GM23248 (cell line): ENCODE results near the gene DMTF1. TPM values are rescaled to one million over a fixed set of nuclear protein-coding genes. Genes with fewer than 3 reads are reported as not detected.
"Not testable (repeated sequence)": the region's sequence is repeated elsewhere in the genome, so short reads cannot be mapped to it uniquely, and the experiment has no call there.

Experiments
- DNase-seq: peaks from one replicate; pipeline ENCODE4 v3.0.0-alpha.2; 2015
- H2AFZ ChIP-seq: fragments of 200-600 bp; sonication (generic); 2 replicates; pipeline ENCODE4 v1.6.1; 2016; ENCODE audit warnings: antibody characterized with exemption
- H3F3A ChIP-seq: fragments of 200-600 bp; sonication (generic); 2 replicates; pipeline ENCODE4 v1.6.1; 2016; ENCODE audit warnings: mild to moderate bottlenecking, antibody characterized with exemption, mixed run types; ENCODE audit not compliant: insufficient read depth
- H3K27ac ChIP-seq: fragments of 200-600 bp; sonication (generic); 2 replicates; pipeline ENCODE4 v1.5.1; 2016; ENCODE audit warnings: mild to moderate bottlenecking
- H3K27me3 ChIP-seq: fragments of 200-600 bp; sonication (generic); replicated peaks from 2 replicates; pipeline ENCODE4 v1.6.1; 2016; ENCODE audit warnings: mild to moderate bottlenecking; ENCODE audit not compliant: insufficient read depth
- H3K36me3 ChIP-seq: fragments of 200-600 bp; sonication (generic); 2 replicates; pipeline ENCODE4 v1.6.1; 2016; ENCODE audit warnings: low read depth, mild to moderate bottlenecking
- H3K4me1 ChIP-seq: fragments of 200-600 bp; sonication (generic); 2 replicates; pipeline ENCODE4 v1.6.1; 2016; ENCODE audit warnings: mild to moderate bottlenecking; ENCODE audit not compliant: insufficient read depth
- H3K4me2 ChIP-seq: fragments of 200-600 bp; sonication (generic); one replicate; pipeline ENCODE4 v1.6.1; 2016; ENCODE audit warnings: mild to moderate bottlenecking; ENCODE audit not compliant: unreplicated experiment
- H3K4me3 ChIP-seq: fragments of 200-600 bp; sonication (generic); 2 replicates; pipeline ENCODE4 v1.5.1; 2016; ENCODE audit warnings: mild to moderate bottlenecking
- H3K79me2 ChIP-seq: fragments of 200-600 bp; sonication (generic); 2 replicates; pipeline ENCODE4 v1.6.1; 2016; ENCODE audit warnings: mild to moderate bottlenecking; ENCODE audit not compliant: insufficient read depth
- H3K9ac ChIP-seq: fragments of 200-600 bp; sonication (generic); 2 replicates; pipeline ENCODE4 v1.6.1; 2016; ENCODE audit warnings: mild to moderate bottlenecking
- H3K9me2 ChIP-seq: fragments of 200-600 bp; sonication (generic); 2 replicates; pipeline ENCODE4 v1.6.1; 2016; ENCODE audit warnings: mixed run types, mild to moderate bottlenecking, moderate library complexity; ENCODE audit not compliant: insufficient read depth
- H3K9me3 ChIP-seq: fragments of 200-600 bp; sonication (generic); one replicate; pipeline ENCODE4 v1.6.1; 2017; ENCODE audit warnings: low read depth
- H4K20me1 ChIP-seq: fragments of 200-600 bp; sonication (generic); 2 replicates; pipeline ENCODE4 v1.6.0; 2016; ENCODE audit not compliant: insufficient read depth
- EZH2 ChIP-seq: fragments of 200-600 bp; sonication (generic); IDR thresholded peaks from 2 replicates; pipeline ENCODE4 v1.6.1; 2018; ENCODE audit warnings: antibody characterized with exemption, mild to moderate bottlenecking; ENCODE audit not compliant: insufficient read depth, poor library complexity, severe bottlenecking
- EZH2phosphoT487 ChIP-seq: fragments of 200-600 bp; sonication (generic); IDR thresholded peaks from 2 replicates; pipeline ENCODE4 v1.6.1; 2018; ENCODE audit warnings: antibody characterized with exemption, moderate library complexity, mild to moderate bottlenecking, low read depth; ENCODE audit not compliant: insufficient read depth
- WGBS, 2 experiments: methylation state at CpG; one replicate each; pipeline ENCODE4 v1.1.6; 2015 to 2017; ENCODE audit warnings: low lambda C conversion rate in 2 of 2, low coverage in 1 of 2; ENCODE audit errors: missing lambda C conversion rate in 2 of 2; 5-methylcytosine and 5-hydroxymethylcytosine counted together
- in situ Hi-C: fragments of 300-500 bp; cut with MboI; formaldehyde crosslinking; loops from 2 replicates; pipeline ENCODE4 v1.15.0; 2020
- polyA plus RNA-seq: library from polyadenylated mRNA; unstranded; fragments of >200 nt; fragmentation: Nextera tagmentation; extraction: Ambion mirVana; gene quantifications from 2 replicates; pipeline ENCODE4 v1.2.1, GENCODE V29; 2016
- total RNA-seq: library from RNA; depleted of rRNA; stranded (reverse); fragments of >200 nt; shearing (Covaris generic); gene quantifications from 2 replicates; pipeline ENCODE4 v1.2.3, GENCODE V29; 2014

DMTF1 gene
- total and polyA plus RNA-seq, 2 experiments from 2014 or later: 28.4 to 28.6 TPM

DNA sequence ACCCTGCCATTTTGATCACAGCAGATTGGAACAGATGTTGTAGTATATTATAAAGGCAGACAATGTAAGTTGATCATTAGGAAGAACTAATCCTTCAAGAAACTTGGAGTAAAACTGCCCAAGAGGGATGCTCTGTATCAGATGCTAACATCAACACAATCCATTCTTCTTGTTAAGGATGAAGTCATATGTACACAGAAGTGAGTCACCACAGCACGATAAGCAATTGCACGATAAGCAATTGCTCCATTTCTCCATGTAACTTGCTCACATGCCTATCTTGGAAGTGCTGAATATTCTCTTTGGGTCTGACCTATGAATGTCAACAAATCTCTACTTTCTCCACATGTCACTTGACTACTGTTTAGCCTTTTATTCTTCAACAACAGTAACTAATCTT is 41.5 kb upstream of the DMTF1 start:
- Histone ChIP-seq H3K9me3 (no peaks in the 10 kb centered on the region), H3K9me2 (no peaks in the 10 kb centered on the region), H3K27ac (no peak overlapping the region), H3F3A (no peaks in the 10 kb centered on the region), H3K79me2 (no peaks in the 10 kb centered on the region), H3K36me3 (no peaks in the 10 kb centered on the region), H3K4me2 (no peak overlapping the region), H3K4me3 (no peak overlapping the region), H4K20me1 (no peaks in the 10 kb centered on the region), H3K9ac (no peak overlapping the region), H3K4me1 (no peaks in the 10 kb centered on the region), H2AFZ (no peak overlapping the region), H3K27me3 (no peaks in the 10 kb centered on the region)
- in situ Hi-C loops: no loop called here
- DNase-seq: peak; percentile 62
- TF ChIP-seq EZH2 (no peak), EZH2phosphoT487 (no peak)
- WGBS, 2 experiments: 0 to 5% methylated on average over 2 of the region's 2 CpGs

DNA sequence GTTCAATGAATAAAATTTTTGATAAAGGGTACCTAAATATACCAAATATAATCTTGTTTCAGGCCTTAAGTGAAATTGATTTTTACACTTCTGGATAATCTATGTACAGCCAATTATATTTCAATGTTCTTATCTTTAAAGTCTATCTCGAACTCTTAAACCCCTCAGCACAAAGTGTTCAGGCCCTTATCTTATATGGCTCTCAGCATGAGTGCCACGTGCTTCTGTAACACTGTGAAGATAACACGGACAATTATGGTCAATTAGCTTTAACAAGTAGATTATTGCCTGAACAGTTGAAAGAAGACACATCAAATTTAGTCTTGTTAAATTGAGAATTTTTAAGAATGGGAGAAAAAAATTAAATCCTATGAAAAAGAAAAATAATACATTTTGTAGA is 40.4 kb upstream of the DMTF1 start:
- H2AFZ ChIP-seq: no peak overlapping the region
- no peaks in the 10 kb centered on the region for H4K20me1 ChIP-seq
- H3K9ac ChIP-seq: no peak overlapping the region
- H3K79me2 ChIP-seq: no peaks in the 10 kb centered on the region
- no peaks in the 10 kb centered on the region for H3F3A ChIP-seq
- no peak overlapping the region for H3K4me2 ChIP-seq
- no peak overlapping the region for H3K27ac ChIP-seq
- H3K9me3 ChIP-seq: no peaks in the 10 kb centered on the region
- H3K4me1 ChIP-seq: no peaks in the 10 kb centered on the region
- no peak for DNase-seq
- in situ Hi-C loops: no loop called here
- H3K36me3 ChIP-seq: no peaks in the 10 kb centered on the region
- no peaks in the 10 kb centered on the region for H3K27me3 ChIP-seq
- no peak overlapping the region for H3K4me3 ChIP-seq
- 45 to 57% methylated on average over 3 of the region's 3 CpGs for WGBS, 2 experiments
- H3K9me2 ChIP-seq: no peaks in the 10 kb centered on the region
- no peak for TF ChIP-seq EZH2phosphoT487
- no peak for TF ChIP-seq EZH2

DNA sequence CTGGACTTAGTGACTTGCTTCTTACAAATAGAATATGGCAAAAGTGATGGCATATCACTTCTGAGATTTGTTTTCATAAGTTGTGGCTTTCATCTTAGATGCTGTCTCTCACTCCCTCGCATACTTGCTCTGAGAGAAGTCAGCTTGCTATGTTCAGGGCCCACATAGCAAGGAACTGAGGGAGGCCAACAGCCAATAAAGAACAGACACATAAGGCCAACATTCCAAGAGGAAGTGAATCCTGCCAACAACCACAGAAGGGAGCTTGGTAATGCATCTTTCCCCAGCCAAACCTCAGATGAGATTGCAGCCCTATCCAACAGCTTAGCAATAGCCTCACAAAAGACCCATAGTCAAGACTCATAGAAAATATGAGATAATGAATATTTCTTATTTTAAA is 39.2 kb upstream of the DMTF1 start:
- peak; percentile 9 for DNase-seq
- Histone ChIP-seq H3K9me2 (no peaks in the 10 kb centered on the region), H3K79me2 (no peaks in the 10 kb centered on the region), H3K4me3 (no peak overlapping the region), H3K27ac (no peak overlapping the region), H4K20me1 (no peaks in the 10 kb centered on the region), H3K27me3 (no peaks in the 10 kb centered on the region), H3K9ac (no peak overlapping the region), H3K36me3 (no peaks in the 10 kb centered on the region), H2AFZ (no peak overlapping the region), H3K4me2 (no peak overlapping the region), H3K9me3 (no peaks in the 10 kb centered on the region), H3K4me1 (no peaks in the 10 kb centered on the region), H3F3A (no peaks in the 10 kb centered on the region)
- in situ Hi-C loops: no loop called here
- no peak for TF ChIP-seq EZH2phosphoT487
- no peak for TF ChIP-seq EZH2
- WGBS, 2 experiments: 59 to 60% methylated on average over 1 of the region's 1 CpG

DNA sequence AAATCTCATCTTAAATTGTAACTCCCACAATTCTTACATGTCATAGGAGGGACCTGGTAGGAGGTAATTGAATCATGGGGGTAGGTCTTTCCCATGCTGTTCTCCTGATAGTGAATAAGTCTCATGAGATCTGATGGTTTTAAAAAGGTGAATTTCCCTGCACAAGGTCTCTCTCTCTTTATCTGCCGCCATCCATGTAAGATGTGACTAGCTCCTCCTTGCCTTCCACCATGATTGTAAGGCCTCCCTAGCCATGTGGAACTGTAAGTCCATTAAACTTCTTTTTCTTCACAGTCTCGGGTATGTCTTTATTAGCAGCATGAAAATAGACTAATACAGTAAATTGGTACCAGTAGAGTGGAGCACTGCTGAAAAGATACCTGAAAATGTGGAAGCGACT is 38.3 kb upstream of the DMTF1 start:
- H3K4me2 ChIP-seq, H3K4me3 ChIP-seq, H3K27ac ChIP-seq, DNase-seq, H3K4me1 ChIP-seq, H3K9me2 ChIP-seq, H3K36me3 ChIP-seq, H3K9me3 ChIP-seq, H4K20me1 ChIP-seq, H3F3A ChIP-seq, H2AFZ ChIP-seq, H3K79me2 ChIP-seq, H3K9ac ChIP-seq, in situ Hi-C loops, H3K27me3 ChIP-seq: not testable (repeated sequence)
- 35 to 36% methylated on average over 3 of the region's 3 CpGs for WGBS, 2 experiments

DNA sequence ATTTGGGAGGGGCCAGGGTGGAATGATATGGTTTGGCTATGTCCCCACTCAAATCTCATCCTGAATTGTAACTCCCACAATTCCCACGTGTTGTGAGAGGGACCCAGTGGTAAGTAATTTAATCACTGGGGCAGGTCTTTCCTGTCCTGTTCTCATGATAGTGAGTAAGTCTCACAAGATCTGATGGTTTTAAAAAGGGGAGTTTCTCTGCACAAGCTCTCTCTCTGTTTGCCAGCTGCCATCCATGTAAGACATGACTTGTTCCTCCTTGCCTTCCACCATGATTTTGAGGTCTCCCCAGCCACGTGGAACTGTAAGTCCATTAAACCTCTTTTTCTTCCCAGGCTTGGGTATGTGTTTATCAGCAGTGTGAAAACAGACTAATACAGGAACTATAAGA is 36.5 kb upstream of the DMTF1 start:
- not testable (repeated sequence) for DNase-seq

More for the DNA sequence above, 36.5 kb upstream of the DMTF1 start:
- H3K27ac ChIP-seq, in situ Hi-C loops, H3K4me1 ChIP-seq, H3K36me3 ChIP-seq, H3K4me3 ChIP-seq, H3K79me2 ChIP-seq, H2AFZ ChIP-seq, H3K27me3 ChIP-seq, H3F3A ChIP-seq, H3K9me3 ChIP-seq, H3K9ac ChIP-seq, H3K9me2 ChIP-seq, H4K20me1 ChIP-seq, H3K4me2 ChIP-seq: not testable (repeated sequence)
- 30 to 42% methylated on average over 2 of the region's 2 CpGs for WGBS, 2 experiments
